ENCODE data around the gene GRIK4.

GRCh38 chr11:120566176-120566575 lies 54.6 kb downstream of the GRIK4 start:
- TF ChIP-seq CTCF (IDR thresholded peaks at IDR 0.05) (no peak), EZH2 (IDR thresholded peaks at IDR 0.05) (no peak), EZH2phosphoT487 (IDR thresholded peaks at IDR 0.05) (no peak)
